ENCODE data around the gene ACTN4.

Gene ACTN4

GRCh38 chr19:38670921-38671398 is 23.5 kb downstream of the ACTN4 start:
- Histone ChIP-seq H3K27me3 (replicated peaks; ENCODE audit: control insufficient read depth, insufficient read depth, low read length) (no peaks in the 10 kb centered on the region), H3K4me3 (replicated peaks; ENCODE audit: low read depth, low read length) (no peak overlapping the region), H3K36me3 (ENCODE audit: control insufficient read depth, insufficient read depth, low read length) (no peaks in the 10 kb centered on the region)
- TF ChIP-seq CTCF (IDR thresholded peaks at IDR 0.05; ENCODE audit: insufficient read depth, low read length, poor library complexity, severe bottlenecking): no peak
- DNase-seq (ENCODE audit: extremely low read depth, insufficient read length): no peak

DNA sequence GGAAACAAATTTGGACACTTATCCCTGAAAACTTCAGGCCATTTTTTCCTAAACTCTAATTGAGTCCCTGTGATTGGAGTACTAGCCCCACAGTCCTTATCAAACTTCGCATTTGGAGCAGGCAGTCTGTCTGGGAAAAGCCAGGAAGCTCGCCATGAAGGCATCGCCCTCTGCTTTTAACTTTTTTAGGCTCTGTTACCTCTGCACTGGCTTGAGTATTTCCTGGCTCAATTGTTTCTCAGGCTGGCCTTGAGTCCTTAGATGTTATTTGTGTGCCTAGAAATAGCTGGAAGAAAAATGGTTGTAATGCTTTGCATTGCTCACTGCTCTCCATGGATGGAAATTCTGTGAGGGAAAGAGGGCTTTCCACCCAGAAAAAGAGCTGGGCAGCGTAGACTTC is 24.2 kb downstream of the ACTN4 start:
- Histone ChIP-seq H3K27me3 (replicated peaks; ENCODE audit: control insufficient read depth, insufficient read depth, low read length) (no peaks in the 10 kb centered on the region), H3K4me3 (replicated peaks; ENCODE audit: low read depth, low read length) (no peak overlapping the region), H3K36me3 (ENCODE audit: control insufficient read depth, insufficient read depth, low read length) (no peaks in the 10 kb centered on the region)

GRCh38 chr19:38673030-38673429 is 25.6 kb downstream of the ACTN4 start:
- H3K36me3 ChIP-seq (ENCODE audit: control insufficient read depth, insufficient read depth, low read length): no peaks in the 10 kb centered on the region
- H3K27me3 ChIP-seq (replicated peaks; ENCODE audit: control insufficient read depth, insufficient read depth, low read length): no peaks in the 10 kb centered on the region
- H3K4me3 ChIP-seq (replicated peaks; ENCODE audit: low read depth, low read length): no peak overlapping the region
- DNase-seq (ENCODE audit: extremely low read depth, insufficient read length): no peak
- TF ChIP-seq CTCF (IDR thresholded peaks at IDR 0.05; ENCODE audit: insufficient read depth, low read length, poor library complexity, severe bottlenecking): no peak

More for the DNA sequence above, 24.2 kb downstream of the ACTN4 start:
- no peak for DNase-seq (ENCODE audit: extremely low read depth, insufficient read length)
- TF ChIP-seq CTCF (IDR thresholded peaks at IDR 0.05; ENCODE audit: insufficient read depth, low read length, poor library complexity, severe bottlenecking): no peak

GRCh38 chr19:38674388-38675171 is 27.1 kb downstream of the ACTN4 start:
- DNase-seq (ENCODE audit: extremely low read depth, insufficient read length): no peak
- no peaks in the 10 kb centered on the region for H3K27me3 ChIP-seq (replicated peaks; ENCODE audit: control insufficient read depth, insufficient read depth, low read length)
- no peaks in the 10 kb centered on the region for H3K36me3 ChIP-seq (ENCODE audit: control insufficient read depth, insufficient read depth, low read length)
- TF ChIP-seq CTCF (IDR thresholded peaks at IDR 0.05; ENCODE audit: insufficient read depth, low read length, poor library complexity, severe bottlenecking): no peak
- no peak overlapping the region for H3K4me3 ChIP-seq (replicated peaks; ENCODE audit: low read depth, low read length)

DNA sequence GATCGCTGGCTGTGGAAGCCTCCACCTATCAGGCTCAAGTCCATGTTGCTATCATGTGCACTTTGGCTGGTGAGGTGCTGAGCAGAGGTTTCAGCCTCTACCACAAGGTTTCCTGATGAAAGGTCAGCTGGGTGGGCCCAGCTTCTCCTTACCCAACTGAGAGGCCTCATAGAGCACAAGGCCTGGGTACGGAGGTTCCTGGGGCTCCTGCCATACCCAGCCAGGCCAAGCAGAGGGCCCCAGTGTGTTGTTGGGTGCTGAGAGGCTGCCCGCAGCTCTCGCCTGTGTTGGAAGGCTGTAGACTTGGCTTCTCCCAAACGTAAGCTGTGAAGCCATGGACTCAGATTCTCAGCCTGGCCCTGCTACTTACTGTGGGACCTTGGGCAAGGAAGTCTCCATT is 28.2 kb downstream of the ACTN4 start:
- H3K4me3 ChIP-seq (replicated peaks; ENCODE audit: low read depth, low read length): no peak overlapping the region
- no peak for TF ChIP-seq CTCF (IDR thresholded peaks at IDR 0.05; ENCODE audit: insufficient read depth, low read length, poor library complexity, severe bottlenecking)
- DNase-seq (ENCODE audit: extremely low read depth, insufficient read length): no peak
- H3K27me3 ChIP-seq (replicated peaks; ENCODE audit: control insufficient read depth, insufficient read depth, low read length): no peaks in the 10 kb centered on the region
- no peaks in the 10 kb centered on the region for H3K36me3 ChIP-seq (ENCODE audit: control insufficient read depth, insufficient read depth, low read length)

Data from GM06990 (cell line).